Measurements from ENCODE around the gene OR51E1. TPM values are rescaled to one million over a fixed set of nuclear protein-coding genes. Genes with fewer than 3 reads are reported as not detected.

Gene OR51E1
- total and polyA plus RNA-seq, 9 of the 15 experiments (the other 6 are each of a cell fraction or from before 2014, with no cell fraction given): 0.03 to 0.04 TPM; not detected in 7

- TF ChIP-seq ARID4B (CRISPR knock-in tag; IDR thresholded peaks at IDR 0.05) (no peak), NFATC3 (IDR thresholded peaks at IDR 0.05) (no peak), THAP7 (CRISPR knock-in tag; IDR thresholded peaks at IDR 0.05) (no peak), RBM22 (IDR thresholded peaks at IDR 0.05; ENCODE audit: low read depth, low read length, poor library complexity, severe bottlenecking) (no peak), ZHX1 (conservative IDR thresholded peaks at IDR 0.05; ENCODE audit: low read length) (no peak), ZNF668 (CRISPR knock-in tag; IDR thresholded peaks at IDR 0.05) (no peak), HDAC3 (IDR thresholded peaks at IDR 0.05; ENCODE audit: borderline replicate concordance, partially characterized antibody) (no peak), ARHGAP35 (IDR thresholded peaks at IDR 0.05; ENCODE audit: partially characterized antibody) (no peak), SRF (CRISPR knock-in tag; IDR thresholded peaks at IDR 0.05) (no peak), FOXP1 (CRISPR knock-in tag; IDR thresholded peaks at IDR 0.05) (no peak), ZNF23 (CRISPR knock-in tag; IDR thresholded peaks at IDR 0.05) (no peak), ILK (tag; IDR thresholded peaks at IDR 0.05; ENCODE audit: borderline replicate concordance, low read depth) (no peak), PTBP1 (IDR thresholded peaks at IDR 0.05; ENCODE audit: low read depth, low read length) (no peak), PTRF (tag; IDR thresholded peaks at IDR 0.05) (no peak), ADNP (tag; IDR thresholded peaks at IDR 0.05) (no peak), CBX8 (IDR thresholded peaks at IDR 0.05; ENCODE audit: borderline replicate concordance, extremely low read depth, low read depth, low read length, poor library complexity, severe bottlenecking) (no peak), SETDB1 (IDR thresholded peaks at IDR 0.05; ENCODE audit: low read length) (no peak), RUNX1 (IDR thresholded peaks at IDR 0.05; ENCODE audit: low read depth) (no peak), KLF1 (tag; IDR thresholded peaks at IDR 0.05) (no peak)
Measured at GRCh38 chr11:4607781-4608666, 35.8 kb upstream of the OR51E1 start, which contains the start of gene TRIM68 (continued).

Measured in K562 (cell line).